ENCODE results near the gene CCND1. TPM values are rescaled to one million over a fixed set of nuclear protein-coding genes. Genes with fewer than 3 reads are reported as not detected.
A peak's percentile ranks its signal among the peaks of the same experiment; 100 is the strongest.

CCND1 gene
- total and polyA plus RNA-seq, 2 donors: 7.3 to 33.3 TPM

DNA sequence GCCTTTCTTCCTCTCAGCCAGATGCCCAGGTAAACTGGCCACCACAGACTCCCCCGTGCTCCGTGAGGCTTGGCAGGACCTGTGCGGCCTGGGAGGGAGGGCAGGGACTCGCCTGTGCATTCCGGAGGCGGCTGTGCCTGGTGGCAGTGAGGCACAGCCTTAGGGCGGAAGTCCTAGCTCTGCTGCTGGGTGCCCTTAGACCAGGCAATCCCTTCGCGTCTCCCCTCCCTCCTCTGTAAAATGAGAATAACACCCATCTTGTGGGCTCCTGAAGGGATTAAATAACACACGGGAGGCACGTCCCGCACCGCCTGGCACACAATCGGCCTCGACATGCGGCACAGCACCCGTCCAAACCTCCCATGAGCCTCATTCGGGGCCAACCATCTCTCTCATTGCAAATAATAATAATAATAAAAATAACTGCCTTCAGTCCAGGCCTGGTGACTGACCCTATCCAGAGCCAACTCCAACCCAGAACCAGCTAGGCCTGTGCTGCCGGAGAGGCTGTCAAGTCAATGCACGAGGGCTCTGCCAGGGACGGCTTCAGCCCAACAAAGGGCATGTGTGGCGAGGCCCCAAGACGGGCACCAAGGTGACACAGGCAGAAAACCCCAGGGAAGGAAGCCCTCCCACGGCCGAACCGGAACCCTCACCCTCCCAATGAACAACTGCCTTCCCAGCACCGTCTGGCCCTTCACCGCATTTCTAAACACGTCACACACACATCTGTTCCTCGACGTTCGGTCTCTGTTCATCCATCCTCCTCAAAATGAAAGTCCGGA is 26.0 kb downstream of the CCND1 start:
- H3K27me3 ChIP-seq (ENCODE audit: control insufficient read depth in 2 of 2, insufficient read depth in 1 of 2, low read length in 1 of 2): no peaks in the 10 kb centered on the region
- WGBS: 93% methylated on average over 33 of the region's 33 CpGs
- no peak for DNase-seq (ENCODE audit: low read depth in 6 of 9, low spot score in 9 of 9)
- H3K36me3 ChIP-seq (ENCODE audit: control insufficient read depth in 2 of 2, insufficient read depth in 2 of 2, low read length in 1 of 2): peaks cover 45 to 72% of the 10 kb centered on the region in 2 donors
- peaks cover 0 to 8% of the 10 kb centered on the region in 2 donors for H3K4me1 ChIP-seq (ENCODE audit: control insufficient read depth in 2 of 2, insufficient read depth in 2 of 2, low read length in 2 of 2)
- peak overlapping the region in 1 of 2 donors; percentile 61 for H3K27ac ChIP-seq (ENCODE audit: low read depth in 1 of 2, low read length in 1 of 2)
- H3K9me3 ChIP-seq (ENCODE audit: control insufficient read depth in 2 of 2, insufficient read depth in 1 of 2, low read length in 1 of 2): peaks cover 0 to 3% of the 10 kb centered on the region in 2 donors
- H3K4me3 ChIP-seq (ENCODE audit: low read length in 2 of 2): no peak overlapping the region

- no peaks in the 10 kb centered on the region for H3K27me3 ChIP-seq (ENCODE audit: control insufficient read depth in 2 of 2, insufficient read depth in 1 of 2, low read length in 1 of 2)
- H3K4me3 ChIP-seq (ENCODE audit: low read length in 2 of 2): no peak overlapping the region
- peak in 1 of 9 donors; percentile 18 for DNase-seq (ENCODE audit: low read depth in 6 of 9, low spot score in 9 of 9)
- peak overlapping the region in 1 of 2 donors; percentile 61 for H3K27ac ChIP-seq (ENCODE audit: low read depth in 1 of 2, low read length in 1 of 2)
- WGBS: 96% methylated on average over 26 of the region's 26 CpGs
- H3K9me3 ChIP-seq (ENCODE audit: control insufficient read depth in 2 of 2, insufficient read depth in 1 of 2, low read length in 1 of 2): peaks cover 0 to 3% of the 10 kb centered on the region in 2 donors
- peaks cover 47 to 74% of the 10 kb centered on the region in 2 donors for H3K36me3 ChIP-seq (ENCODE audit: control insufficient read depth in 2 of 2, insufficient read depth in 2 of 2, low read length in 1 of 2)
- peaks cover 0 to 8% of the 10 kb centered on the region in 2 donors for H3K4me1 ChIP-seq (ENCODE audit: control insufficient read depth in 2 of 2, insufficient read depth in 2 of 2, low read length in 2 of 2)
Measured at GRCh38 chr11:69667619-69668604, 27.0 kb downstream of the CCND1 start.

- H3K27me3 ChIP-seq (ENCODE audit: control insufficient read depth in 2 of 2, insufficient read depth in 1 of 2, low read length in 1 of 2): no peaks in the 10 kb centered on the region
- peaks cover 0 to 3% of the 10 kb centered on the region in 2 donors for H3K9me3 ChIP-seq (ENCODE audit: control insufficient read depth in 2 of 2, insufficient read depth in 1 of 2, low read length in 1 of 2)
- H3K4me3 ChIP-seq (ENCODE audit: low read length in 2 of 2): no peak overlapping the region
- WGBS: 95% methylated on average over 19 of the region's 19 CpGs
- peak overlapping the region in 1 of 2 donors; percentile 32 for H3K27ac ChIP-seq (ENCODE audit: low read depth in 1 of 2, low read length in 1 of 2)
- H3K4me1 ChIP-seq (ENCODE audit: control insufficient read depth in 2 of 2, insufficient read depth in 2 of 2, low read length in 2 of 2): peaks cover 10 to 15% of the 10 kb centered on the region in 2 donors
- no peak for DNase-seq (ENCODE audit: low read depth in 6 of 9, low spot score in 9 of 9)
- H3K36me3 ChIP-seq (ENCODE audit: control insufficient read depth in 2 of 2, insufficient read depth in 2 of 2, low read length in 1 of 2): peaks cover 41 to 61% of the 10 kb centered on the region in 2 donors
Measured at GRCh38 chr11:69669486-69669885, 28.5 kb downstream of the CCND1 start.

- Histone ChIP-seq H3K9me3 (ENCODE audit: control insufficient read depth in 2 of 2, insufficient read depth in 1 of 2, low read length in 1 of 2) (peaks cover 0 to 3% of the 10 kb centered on the region in 2 donors), H3K27me3 (ENCODE audit: control insufficient read depth in 2 of 2, insufficient read depth in 1 of 2, low read length in 1 of 2) (no peaks in the 10 kb centered on the region), H3K4me1 (ENCODE audit: control insufficient read depth in 2 of 2, insufficient read depth in 2 of 2, low read length in 2 of 2) (peaks cover 13 to 17% of the 10 kb centered on the region in 2 donors), H3K27ac (ENCODE audit: low read depth in 1 of 2, low read length in 1 of 2) (no peak overlapping the region), H3K36me3 (ENCODE audit: control insufficient read depth in 2 of 2, insufficient read depth in 2 of 2, low read length in 1 of 2) (peaks cover 36 to 53% of the 10 kb centered on the region in 2 donors), H3K4me3 (ENCODE audit: low read length in 2 of 2) (no peak overlapping the region)
- 64% methylated on average over 18 of the region's 18 CpGs for WGBS
- peak in 7 of 9 donors; percentile 11 to 56 (median 35) for DNase-seq (ENCODE audit: low read depth in 6 of 9, low spot score in 9 of 9)
Measured at GRCh38 chr11:69670158-69670845, 29.3 kb downstream of the CCND1 start.

DNA sequence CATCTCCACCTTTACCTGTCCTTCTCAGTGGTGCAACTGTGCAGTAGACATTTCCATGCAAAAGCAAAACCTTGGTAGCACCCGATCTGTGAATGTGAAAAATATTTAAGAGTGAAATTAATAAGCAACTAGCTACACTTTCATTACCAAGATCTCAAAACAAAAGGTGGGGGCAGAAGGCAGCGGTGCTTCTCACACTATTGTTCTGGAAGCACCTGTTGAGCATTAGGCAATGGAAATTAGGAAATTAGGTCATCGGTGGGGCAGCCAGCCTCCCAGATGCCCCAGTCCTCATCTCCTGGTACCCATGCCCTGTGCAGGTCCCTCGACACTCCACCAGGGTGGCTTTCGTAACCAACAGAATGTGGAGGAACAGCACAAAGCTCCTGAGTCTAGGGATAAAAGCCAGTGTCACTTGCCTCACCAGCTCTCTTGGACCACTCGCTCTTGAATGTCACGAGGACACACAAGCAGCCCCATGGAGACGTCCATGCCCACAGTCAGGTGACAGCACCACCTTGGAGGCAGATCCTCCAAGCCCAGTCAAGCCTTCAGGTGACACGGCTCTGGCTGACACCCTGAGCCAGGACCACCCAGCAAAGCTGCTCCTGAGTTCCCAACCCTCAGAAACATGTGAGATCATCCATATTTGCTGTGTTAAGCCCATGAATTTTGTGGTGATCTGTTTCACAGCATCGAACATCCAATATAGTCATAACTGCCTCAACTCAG is 30.9 kb downstream of the CCND1 start:
- Histone ChIP-seq H3K9me3 (ENCODE audit: control insufficient read depth in 2 of 2, insufficient read depth in 1 of 2, low read length in 1 of 2) (peaks cover 0 to 3% of the 10 kb centered on the region in 2 donors), H3K27me3 (ENCODE audit: control insufficient read depth in 2 of 2, insufficient read depth in 1 of 2, low read length in 1 of 2) (peaks cover 3% of the 10 kb centered on the region in 2 donors), H3K27ac (ENCODE audit: low read depth in 1 of 2, low read length in 1 of 2) (no peak overlapping the region), H3K4me3 (ENCODE audit: low read length in 2 of 2) (no peak overlapping the region), H3K36me3 (ENCODE audit: control insufficient read depth in 2 of 2, insufficient read depth in 2 of 2, low read length in 1 of 2) (peaks cover 28 to 40% of the 10 kb centered on the region in 2 donors), H3K4me1 (ENCODE audit: control insufficient read depth in 2 of 2, insufficient read depth in 2 of 2, low read length in 2 of 2) (peaks cover 13 to 20% of the 10 kb centered on the region in 2 donors)
- 98% methylated on average over 10 of the region's 10 CpGs for WGBS
- DNase-seq (ENCODE audit: low read depth in 6 of 9, low spot score in 9 of 9): no peak

DNA sequence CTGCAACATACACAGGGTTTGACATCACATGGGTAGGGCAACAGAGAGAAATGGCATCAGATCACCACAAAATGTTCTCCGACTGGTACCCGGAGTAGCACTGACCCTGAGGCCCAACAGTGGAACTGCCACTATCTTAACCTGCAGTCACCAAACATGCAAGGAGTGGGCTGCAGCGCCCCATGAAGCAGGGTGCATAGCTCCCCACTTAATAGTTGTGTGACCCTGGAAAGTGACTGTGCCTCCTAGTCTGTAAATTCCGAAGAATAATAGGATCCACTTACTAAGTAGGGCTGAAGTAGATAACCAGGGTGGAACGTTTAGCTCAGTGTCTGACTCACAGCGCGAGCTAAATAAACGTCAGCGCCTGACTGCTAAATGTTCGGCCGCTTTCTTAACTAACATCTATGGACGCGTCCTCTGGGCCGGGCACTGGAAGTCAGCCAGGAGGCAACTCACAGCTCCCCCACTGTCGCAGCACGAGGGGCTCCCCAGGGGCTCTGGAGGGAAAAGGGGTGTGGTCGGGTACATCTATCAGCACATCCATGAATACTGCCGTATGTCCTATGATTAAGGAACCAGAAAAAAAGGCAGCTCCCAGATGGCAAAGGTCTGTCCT is 33.4 kb downstream of the CCND1 start:
- H3K36me3 ChIP-seq (ENCODE audit: control insufficient read depth in 2 of 2, insufficient read depth in 2 of 2, low read length in 1 of 2): peaks cover 14 to 21% of the 10 kb centered on the region in 2 donors
- WGBS: 27% methylated on average over 18 of the region's 18 CpGs
- no peak for DNase-seq (ENCODE audit: low read depth in 6 of 9, low spot score in 9 of 9)
- peak overlapping the region; percentile 84 to 96 for H3K4me3 ChIP-seq (ENCODE audit: low read length in 2 of 2)
- H3K27me3 ChIP-seq (ENCODE audit: control insufficient read depth in 2 of 2, insufficient read depth in 1 of 2, low read length in 1 of 2): peaks cover 3 to 12% of the 10 kb centered on the region in 2 donors
- H3K27ac ChIP-seq (ENCODE audit: low read depth in 1 of 2, low read length in 1 of 2): peak overlapping the region in 1 of 2 donors; percentile 66
- H3K9me3 ChIP-seq (ENCODE audit: control insufficient read depth in 2 of 2, insufficient read depth in 1 of 2, low read length in 1 of 2): peaks cover 0 to 3% of the 10 kb centered on the region in 2 donors
- H3K4me1 ChIP-seq (ENCODE audit: control insufficient read depth in 2 of 2, insufficient read depth in 2 of 2, low read length in 2 of 2): peaks cover 13% of the 10 kb centered on the region in 2 donors

DNA sequence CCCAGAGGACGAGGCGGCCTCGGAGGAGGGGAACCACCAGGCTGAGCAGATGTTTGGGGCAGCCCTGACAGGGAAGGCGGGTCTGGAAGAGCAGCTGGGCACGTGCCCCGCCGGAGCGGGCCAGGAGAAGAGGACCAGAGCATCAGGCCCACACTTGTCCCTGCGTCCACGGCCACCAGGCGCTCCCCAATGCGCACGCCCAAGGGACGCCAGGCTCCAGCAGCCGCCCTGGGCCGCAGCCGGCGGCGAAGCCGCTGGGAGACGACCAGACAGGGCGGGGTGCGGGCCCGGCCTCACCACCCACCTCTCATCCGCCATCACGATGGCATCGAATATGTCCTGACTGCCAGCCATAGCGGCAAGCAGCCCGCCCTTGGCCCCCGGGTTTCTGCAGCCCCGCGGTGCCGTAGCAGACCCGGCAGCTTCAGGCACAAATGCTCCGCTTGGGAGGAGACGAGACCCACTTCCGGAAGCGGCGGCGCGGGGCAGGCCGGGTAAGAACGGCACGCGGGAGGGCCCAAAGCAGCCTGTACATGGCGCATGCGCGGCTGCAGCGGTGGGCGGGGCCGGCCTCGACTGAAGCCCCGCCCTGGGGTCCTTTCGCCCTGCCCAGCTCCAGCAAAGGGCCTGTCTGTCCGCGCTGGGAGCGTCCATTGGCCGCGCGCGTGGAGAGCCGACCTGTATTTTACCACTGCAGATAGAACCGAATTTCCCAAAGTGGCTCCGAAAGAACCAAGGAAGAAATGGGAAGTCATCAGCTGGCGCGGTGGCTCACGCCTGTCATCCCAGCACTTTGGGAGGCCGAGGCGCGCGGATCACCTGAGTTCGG is 34.1 kb downstream of the CCND1 start, which contains the start of gene LTO1:
Gene LTO1, minus strand, starts transcription at position 468 of the 829 bp plus-strand sequence. Its CDS starts 114 bp downstream, at position 354.
- Histone ChIP-seq H3K27me3 (ENCODE audit: control insufficient read depth in 2 of 2, insufficient read depth in 1 of 2, low read length in 1 of 2) (peaks cover 3 to 12% of the 10 kb centered on the region in 2 donors), H3K36me3 (ENCODE audit: control insufficient read depth in 2 of 2, insufficient read depth in 2 of 2, low read length in 1 of 2) (peaks cover 9 to 13% of the 10 kb centered on the region in 2 donors), H3K4me1 (ENCODE audit: control insufficient read depth in 2 of 2, insufficient read depth in 2 of 2, low read length in 2 of 2) (peaks cover 13% of the 10 kb centered on the region in 2 donors), H3K4me3 (ENCODE audit: low read length in 2 of 2) (peak within 1 kb of the TSS; percentile 84 to 96), H3K27ac (ENCODE audit: low read depth in 1 of 2, low read length in 1 of 2) (peak within 1 kb of the TSS; percentile 56 to 66), H3K9me3 (ENCODE audit: control insufficient read depth in 2 of 2, insufficient read depth in 1 of 2, low read length in 1 of 2) (no peaks in the 10 kb centered on the region)
- 3% methylated on average over 72 of the region's 72 CpGs for WGBS
- peak; percentile 76 to 95 (median 88) for DNase-seq (ENCODE audit: low read depth in 6 of 9, low spot score in 9 of 9)
